Stimulated activated CD4-positive, alpha-beta T cell treated with anti-CD3 and anti-CD28 coated beads, Interleukin-15, amount 100 ng/mL, for 24 hours (primary cell): ENCODE measurements around the gene CFAP91.

ENCODE experiments used
- DNase-seq: peaks from one replicate; pipeline ENCODE4 v3.0.0-alpha.2; 2020

CFAP91 gene

DNA sequence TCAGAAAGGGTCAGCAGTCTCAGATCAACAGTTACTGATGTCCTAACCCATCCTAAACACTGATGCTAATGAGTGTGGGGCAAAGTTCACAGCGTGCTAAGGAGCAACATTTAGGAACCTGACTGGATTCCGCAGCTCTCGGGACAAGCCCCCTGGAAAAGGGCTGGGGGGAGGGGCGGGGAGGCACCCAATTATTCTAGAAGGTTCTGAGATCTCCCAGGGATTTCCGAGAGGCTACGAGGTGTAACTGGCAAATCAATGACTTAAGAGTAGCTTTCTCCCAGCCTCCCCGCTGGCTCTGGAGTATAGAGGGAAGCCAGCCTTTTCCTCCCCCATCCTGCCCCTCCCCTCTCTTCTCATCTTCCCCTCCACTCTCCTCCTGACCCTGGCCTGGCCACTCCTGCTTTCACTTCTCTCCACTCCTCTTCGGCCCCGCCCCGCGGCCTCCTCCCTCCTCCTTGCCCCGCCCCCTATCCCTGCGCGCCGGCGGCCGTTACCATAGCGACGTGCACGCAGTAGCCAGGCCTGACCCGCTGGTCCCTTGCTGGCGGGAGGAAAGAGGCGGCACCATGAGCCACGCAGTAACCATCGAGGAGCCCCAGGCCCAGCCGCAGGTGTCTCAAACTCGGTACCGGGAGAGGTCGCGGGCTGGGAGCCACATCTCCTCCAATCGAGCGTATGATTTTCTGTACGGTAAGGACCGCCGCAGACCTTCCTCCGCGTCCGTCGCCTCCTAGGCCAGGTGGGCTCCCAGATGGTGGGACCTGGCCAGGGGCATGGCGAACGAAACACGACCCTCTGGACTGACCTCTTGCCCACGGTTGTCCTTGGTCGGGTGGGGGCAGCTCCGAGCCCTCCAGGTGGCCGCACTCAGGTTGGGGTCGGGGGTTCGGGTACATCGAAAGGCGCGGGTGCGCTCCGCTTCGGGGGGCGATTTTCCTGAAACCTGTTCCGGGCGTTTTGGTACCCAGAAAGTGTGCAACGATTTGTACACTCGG is at the start of gene CFAP91:
Gene CFAP91 (plus strand): TSS at position 493 of the 998 bp plus-strand sequence. CDS start 77 bp downstream, at position 570.
- DNase-seq: peak; percentile 90

DNA sequence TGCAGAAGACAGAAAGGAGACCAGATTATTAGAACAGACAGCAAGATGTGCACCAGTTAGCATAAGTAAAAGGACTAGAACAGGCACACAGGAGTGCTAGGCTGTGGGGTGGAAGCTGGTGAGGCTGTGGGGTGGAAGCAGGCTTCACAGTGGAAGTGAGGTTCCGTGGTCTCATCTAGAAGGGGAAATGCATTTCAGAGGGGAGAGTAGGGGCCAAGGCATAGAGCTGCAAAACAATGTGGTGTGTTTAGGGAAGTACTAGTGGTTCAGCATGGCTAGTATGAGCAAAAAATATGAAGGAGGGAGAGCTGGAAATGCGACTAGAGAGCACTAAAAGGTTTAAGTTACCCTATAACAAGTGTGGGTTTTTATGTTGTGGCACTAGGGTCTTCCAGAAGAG is 48.9 kb upstream of the CFAP91 start:
- DNase-seq: no peak

DNA sequence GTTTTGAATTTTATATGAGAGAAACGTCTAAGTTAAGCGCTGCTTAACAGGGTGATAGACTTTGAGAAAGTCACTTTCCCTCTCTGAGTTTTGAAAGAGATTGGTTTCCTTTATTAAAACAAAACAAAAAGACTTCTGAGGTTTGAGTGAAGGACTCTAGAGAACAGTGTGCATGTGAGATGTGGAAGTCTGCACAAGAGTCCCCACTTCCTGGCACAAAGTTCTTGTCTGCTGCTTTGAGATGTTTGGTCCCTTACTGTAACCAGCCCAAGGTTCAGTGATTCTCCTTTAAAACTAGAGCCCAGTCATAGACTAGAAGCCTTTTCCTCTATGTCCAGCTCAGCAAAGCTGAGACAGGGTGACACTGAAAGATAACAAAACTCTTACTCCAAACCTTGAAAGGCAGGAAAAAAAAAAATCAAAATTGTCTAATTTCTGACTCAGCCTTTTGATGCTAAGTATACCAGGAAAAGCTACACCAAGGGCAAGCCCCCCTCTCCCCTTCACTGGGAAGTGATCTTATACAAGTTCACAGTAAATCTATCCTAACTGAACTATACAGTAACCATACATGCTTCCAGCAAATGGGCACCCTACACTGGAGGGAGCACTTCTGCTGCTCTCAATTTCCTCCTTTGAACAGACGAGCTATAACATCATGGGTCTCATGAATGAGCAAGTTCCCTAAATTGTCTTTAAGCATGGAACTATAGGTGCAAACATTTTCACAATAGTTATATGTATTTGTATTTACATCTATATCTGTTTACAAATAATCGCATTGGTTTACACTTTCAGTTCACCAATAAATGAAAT is 44.7 kb upstream of the CFAP91 start:
- no peak for DNase-seq

DNA sequence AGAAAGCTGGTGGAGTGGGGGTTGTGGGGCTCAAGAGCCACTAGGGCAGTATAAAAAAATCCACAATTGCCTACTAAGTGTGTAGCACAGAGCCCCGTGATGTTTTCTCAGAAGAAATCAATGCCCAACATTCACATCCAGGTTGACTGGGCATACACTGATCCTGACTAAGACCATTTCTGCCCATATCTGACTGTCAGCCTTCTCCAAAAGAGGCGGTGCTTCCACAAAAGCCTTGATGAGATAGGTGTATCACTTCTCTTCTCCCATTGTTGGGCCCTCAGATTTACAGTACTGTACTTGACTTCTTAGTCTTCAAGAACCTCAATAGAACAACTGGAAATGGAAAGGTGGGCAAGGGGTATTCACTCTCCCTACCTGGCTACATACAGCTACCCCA is 43.8 kb upstream of the CFAP91 start:
- no peak for DNase-seq

DNA sequence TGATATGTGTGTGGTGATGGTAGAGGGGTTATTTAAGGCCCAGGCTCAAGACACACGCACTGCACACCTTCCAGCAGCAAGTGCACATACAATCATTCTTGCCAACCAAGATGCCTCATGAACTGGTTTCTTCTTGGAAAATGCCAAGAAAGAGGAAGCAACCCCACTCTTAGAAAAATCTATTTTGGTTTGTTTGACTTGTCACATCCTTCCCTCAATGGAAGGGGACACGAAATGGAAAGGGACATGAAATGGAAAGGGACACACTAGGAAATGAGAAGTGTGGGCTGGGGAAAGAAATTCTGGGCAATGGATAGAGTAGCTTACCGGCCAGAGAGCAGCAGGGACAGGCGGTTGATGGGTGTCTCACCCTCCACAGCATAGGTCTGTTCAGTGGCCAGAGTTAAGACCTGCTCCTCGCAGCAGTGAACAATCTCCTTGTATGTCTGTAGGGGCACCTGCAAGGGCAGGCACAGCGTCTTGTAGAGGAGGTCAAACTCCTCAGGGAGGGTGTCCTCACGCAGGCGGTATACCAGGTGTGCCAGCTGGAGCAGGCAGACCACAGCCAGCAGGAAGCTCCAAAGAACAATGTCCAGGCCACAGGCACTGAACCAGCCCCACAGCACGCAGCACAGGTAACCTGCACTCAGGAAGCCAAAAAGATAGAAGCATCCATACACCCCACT is 43.1 kb upstream of the CFAP91 start:
- no peak for DNase-seq

DNA sequence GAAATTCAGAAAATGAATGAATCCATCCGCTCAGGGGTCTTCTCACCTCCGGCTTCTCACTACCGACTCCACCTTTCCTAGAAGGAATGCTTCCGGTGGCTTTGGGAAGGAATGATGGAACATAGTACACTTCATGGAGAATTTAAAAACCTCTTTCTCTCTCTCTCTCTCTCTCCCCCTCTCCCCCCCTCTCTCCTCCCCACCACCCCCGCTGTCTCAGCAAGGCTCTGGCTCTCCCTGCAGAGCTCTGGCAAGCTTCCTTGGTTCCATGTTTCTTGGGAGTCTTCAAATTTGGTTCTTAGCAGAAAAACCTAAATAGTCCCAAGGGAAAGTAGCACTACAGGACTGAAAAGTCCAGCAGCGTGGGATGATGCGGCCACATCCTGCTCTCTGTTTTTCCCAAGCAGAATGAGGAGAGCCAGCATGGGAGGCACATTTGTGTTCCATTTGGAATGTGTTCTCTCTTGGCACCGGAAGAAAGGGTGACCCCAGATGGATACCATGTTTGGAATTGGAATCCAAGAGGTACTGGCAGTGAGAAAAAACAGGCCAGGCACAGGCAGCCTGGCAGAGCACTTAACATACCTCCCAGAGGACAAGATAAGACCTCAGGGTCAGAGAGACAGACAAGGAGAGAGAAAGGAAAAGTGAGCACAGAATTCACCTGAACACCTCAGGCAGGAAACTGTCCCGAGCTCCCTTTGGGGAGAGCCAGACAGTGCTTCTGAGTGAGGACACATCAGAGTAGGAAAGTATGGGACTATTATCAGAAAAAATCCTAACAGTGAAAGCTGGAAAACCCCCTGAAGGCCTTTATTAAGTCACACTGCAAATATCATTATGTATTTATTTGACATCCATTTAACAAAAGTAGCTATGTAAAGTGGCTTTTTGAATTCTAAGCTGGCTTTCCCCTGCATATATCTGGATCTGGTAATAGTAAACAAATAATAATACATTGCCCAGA is 42.1 kb upstream of the CFAP91 start, which contains the start of gene POPDC2:
Gene POPDC2 (minus strand): TSS at position 116 of the 967 bp plus-strand sequence. CDS start 166 bp downstream, outside the sequence.
- DNase-seq: no peak

DNA sequence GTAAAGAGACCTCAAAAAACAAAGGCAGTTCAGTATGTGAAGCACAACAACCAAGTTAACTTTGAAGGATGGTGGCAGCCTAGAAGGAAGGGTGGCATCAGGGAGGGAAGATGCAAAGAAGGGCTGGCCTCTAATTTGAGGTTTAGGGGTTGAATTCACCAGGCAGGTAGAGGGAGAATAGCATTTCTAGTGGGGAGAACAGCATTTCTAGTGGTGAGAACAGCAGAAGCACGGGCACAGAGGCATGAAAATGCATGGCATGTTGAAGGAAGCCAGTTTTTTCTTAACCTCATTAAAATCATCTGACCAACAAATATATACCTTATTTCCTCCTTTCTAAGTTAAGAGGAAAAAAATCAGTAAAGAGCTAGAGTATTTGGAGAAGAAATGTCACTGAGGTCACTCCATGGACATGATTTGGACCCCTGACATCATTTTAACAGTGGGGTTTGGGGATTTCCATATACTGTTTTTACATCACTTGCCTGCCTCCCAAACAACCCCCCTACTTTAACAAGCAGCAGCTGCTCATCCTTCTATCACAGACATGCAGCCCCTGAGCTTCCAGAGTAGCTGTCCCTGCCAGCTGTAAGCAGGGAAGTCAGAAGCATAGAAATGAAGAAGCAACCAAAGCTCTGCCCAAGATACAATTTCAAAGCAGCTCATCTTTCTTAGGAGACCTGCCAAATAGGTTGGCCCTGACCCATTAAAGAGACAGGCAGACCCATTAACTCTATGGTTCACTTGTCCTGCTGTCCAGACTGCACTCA is 40.0 kb upstream of the CFAP91 start:
- DNase-seq: no peak

DNA sequence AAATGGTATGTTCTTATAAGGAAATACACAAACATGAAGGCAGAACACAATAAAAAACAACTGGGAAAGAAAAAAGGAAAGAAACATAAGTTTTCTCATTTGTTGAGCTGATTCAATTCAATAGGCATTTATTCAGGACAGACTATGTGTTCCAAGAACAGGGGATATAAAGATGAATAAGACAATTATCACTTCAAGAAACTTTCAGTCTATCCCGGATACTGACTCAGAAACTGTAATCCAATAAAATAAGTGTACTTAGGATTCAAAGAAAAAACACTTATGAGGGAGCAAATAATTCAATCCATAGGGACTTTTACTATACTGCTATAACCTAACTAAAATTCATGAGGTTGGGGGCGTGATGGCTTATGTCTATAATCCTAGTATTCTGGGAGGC is 38.9 kb upstream of the CFAP91 start:
- no peak for DNase-seq

DNA sequence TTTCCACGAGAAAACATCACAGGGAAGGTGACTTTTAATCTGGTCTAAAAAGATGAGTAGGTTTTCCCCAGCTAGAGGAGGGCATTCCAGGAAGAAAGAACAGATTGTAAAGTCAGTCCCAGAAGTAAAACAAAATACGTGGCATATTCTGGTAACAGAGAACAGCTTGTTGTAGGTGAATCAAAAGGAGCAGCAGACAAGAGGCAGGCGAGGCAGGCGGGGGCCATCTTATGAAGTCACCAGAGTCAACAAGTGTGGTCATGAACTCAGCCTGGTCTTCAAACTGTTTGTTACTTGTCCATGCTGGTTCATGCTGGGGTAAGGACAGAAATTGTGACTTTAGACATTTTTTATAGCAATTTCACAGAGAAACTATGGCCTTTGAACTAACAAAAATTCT is 38.5 kb upstream of the CFAP91 start:
- DNase-seq: no peak

DNA sequence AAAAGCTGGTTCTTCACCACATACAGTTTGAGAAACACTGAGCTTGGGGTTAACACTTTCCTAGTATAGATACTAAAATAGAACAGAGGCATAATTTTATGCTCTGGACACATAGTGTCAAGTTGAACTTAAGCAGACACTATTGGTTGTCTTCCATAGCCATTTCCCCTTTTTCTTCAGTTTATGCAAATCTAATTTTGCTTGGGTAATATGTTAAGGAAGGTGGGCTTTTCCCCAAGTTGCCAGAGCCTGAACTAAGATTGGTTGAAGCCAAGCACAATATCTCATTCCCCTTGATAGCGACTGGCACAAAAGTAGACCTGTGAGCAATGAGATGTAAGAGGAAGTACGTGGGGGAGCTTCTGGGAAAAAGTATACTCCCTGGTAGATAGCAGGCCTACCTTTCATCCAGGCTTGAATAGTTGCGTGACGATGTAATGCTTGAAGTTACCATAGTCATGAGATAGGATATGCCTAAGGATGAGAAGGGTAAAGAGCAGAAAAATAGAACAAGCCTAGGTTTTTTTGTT is 37.9 kb upstream of the CFAP91 start:
- no peak for DNase-seq

DNA sequence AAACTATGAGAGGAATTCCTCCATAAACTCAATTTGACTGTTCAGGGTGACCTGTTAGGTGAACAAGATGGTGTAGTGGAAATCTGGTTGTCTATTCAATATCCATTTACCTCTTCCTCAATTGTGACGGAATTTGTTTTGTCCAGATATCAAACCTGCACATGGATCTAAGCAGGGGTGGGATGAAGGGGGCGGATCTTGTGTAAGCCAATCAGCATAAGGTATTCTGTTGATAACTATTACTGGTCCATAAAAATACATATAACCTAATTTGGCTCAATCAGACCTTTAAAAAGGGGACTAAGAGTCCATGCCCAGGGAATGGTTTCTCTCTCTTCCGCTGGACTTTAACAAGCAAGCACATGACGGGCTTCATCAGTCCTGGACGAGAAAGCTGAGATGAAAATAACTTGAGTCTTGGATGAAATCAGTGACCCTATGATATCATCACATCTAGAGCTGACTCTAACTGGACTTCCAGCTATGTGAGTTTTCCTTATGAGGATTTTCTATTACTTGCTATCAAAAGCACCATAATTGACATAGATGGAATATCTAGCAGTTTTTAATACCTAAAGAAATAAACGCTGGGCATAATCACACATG is 36.8 kb upstream of the CFAP91 start:
- no peak for DNase-seq

DNA sequence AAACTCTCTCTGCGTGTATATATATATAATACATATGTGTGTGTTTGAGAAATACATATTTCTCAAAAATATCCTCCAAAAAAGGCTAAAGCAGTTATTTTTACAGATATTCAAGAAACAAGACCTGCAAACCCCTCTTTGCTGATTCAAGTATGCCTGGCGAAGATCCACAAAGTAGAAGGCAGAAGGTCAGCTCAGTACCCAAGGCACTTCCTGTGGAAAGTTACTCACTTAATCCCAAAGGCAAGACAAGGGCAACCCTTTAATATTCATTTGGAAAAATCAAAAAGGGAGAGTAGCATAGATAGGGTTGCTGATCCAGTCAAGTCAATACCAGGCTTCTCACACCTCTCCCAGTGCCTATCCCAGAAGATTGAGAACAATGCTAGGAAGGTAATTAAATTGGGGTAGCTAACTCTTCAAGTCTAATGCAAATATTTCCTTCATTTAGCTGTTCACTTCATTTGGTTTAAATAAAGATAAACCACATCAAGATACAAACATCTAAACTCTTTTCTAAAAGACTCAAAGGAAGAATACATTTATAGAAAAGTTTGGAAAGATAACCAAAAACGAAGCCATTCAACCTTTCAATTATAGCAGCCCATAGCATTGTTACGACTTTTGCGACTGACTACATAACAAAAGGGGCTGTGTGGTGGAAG is 32.8 kb upstream of the CFAP91 start:
- DNase-seq: no peak

DNA sequence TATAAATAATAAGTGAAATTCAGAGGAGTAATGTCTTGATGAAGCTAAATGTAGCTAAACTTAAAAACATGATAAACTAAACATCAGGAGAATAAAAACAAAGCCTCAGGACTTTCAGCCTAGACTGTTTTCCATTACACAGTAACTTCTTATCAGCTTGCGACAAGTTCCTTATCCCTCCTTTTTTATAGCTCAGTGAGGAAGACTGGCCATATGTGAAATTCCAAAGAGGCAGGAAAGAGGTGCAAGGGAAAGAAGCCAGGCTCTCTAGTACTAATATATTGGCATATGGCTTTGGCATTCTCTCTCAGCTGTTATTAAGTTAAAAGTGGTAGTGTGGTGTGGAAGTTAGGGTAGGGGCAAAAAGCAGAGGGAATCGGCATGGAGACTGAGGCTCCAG is 30.0 kb upstream of the CFAP91 start:
- DNase-seq: no peak

DNA sequence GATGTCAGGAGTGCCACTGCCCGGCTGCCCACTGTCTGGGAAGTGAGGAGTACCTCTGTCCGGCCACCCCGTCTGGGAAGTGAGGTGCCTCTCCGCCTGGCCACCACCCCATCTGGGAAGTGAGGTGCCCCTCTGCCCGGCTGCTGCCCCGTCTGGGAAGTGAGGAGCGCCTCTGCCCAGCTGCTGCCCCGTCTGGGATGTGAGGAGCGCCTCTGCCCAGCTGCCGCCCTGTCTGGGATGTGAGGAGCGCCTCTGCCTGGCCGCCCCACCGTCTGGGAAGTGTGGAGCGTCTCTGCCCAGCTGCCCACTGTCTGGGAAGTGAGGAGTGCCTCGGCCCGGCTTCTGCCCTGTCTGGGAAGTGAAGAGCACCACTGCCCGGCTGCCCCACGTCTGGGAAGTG is 28.9 kb upstream of the CFAP91 start:
- no peak for DNase-seq

DNA sequence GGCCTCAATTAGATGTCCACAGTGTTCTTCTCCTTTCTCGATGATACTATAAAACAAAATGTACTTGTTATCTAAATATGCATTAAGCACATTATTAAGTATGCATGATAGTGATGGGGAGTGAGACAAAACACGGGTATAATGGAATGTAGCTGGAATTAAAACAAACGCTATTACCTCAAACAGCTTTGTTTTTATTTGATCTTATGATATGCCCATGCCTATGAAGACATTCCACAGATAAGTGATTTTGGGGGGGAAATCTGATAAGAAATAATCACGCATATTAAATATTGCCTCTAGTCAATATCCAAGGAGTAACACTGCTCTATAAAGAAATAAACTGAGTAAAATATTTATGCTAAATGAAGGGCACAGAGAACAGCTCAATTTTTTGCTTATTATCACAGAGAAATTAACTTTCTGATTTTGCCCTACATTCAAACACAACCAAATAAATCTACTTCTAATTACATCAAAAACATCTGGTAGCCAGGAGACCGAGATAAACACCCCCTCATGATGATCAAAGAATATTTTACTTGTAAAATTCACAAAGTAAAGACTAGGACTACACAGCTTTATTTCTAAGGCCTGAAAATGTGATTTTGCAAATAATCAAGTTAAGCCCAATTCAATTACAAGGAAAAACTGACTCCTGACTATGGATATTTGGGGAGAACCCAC is 27.5 kb upstream of the CFAP91 start:
- no peak for DNase-seq

DNA sequence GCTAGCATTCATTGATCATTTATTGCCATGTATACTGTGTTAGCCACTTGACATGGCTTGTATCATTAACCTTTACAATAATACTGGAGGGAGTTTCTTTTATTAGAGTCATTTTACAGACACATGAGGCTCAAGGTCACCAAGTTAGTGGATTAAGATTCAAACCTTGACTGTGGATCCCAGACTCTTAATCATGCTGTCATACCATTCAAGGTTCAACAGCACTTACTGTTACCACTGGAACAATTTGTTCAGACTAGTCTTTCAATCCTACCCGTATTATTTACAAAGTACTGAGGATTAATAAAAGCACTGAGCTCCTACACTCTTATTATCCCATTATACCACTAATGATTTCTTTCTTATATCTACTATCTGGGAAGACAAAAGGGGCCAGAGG is 26.8 kb upstream of the CFAP91 start:
- no peak for DNase-seq

DNA sequence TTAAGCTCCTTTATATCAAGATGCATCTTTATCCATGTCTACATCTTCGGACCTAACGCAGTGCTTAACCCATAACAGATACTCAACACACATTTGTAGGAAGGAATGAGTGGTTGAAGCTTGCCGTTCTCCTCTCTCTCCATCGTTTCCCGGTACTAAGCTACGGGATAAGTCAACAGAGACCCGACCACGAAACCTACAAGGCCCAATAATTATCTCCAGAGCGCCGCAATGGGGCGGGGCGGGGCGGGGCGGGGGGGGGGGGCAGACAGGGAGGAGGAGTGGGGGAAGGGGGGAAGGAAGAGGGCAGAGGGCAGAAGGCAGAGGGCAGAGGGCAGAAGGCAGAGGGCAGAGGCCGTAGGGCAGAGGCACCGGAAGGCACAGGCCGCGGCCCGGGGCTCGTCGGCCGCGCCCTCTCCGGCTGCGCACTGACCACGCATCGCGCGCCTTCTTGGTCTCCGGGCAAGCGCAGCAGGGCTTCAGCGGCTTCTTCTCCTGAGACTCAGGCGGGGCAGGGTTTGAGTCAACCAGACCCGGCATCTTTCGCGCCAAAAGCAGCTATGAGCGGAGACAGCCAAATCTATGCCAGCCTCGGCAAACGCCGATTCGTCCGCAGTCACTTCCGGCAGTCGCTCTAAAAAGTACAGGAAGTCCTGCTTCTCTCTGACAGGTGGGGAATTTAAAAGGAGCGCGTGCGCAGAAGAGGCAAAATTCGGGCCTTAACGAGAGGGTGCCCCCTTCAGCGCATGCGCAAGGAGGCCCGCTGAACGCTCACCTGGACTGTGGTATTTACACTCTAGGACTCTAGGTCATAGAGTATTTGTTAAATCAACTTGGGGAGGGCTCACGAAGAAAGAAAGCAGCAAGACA is 25.8 kb upstream of the CFAP91 start, which contains the start of gene COX17:
Gene COX17 (minus strand): TSS at position 636 of the 870 bp plus-strand sequence. CDS start 96 bp downstream, at position 540.
- peak; percentile 96 for DNase-seq

DNA sequence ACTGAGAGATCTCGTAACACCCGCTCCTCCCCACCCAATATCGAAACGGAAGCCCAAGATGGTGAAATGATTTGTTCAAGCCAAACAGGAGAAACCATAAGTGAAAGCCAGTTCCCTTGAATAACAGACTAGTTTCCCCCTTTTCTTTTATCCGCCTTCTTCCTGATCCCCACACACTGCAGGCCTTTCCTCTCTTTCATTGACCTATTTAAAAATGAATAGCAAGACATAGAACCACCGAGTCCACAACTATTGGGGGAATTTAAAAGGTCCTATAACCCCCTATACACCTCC is 25.2 kb upstream of the CFAP91 start:
- no peak for DNase-seq
